ENCODE measurements around the gene MSL1. TPM values are rescaled to one million over a fixed set of nuclear protein-coding genes. Genes with fewer than 3 reads are reported as not detected.

Gene MSL1, protein sequence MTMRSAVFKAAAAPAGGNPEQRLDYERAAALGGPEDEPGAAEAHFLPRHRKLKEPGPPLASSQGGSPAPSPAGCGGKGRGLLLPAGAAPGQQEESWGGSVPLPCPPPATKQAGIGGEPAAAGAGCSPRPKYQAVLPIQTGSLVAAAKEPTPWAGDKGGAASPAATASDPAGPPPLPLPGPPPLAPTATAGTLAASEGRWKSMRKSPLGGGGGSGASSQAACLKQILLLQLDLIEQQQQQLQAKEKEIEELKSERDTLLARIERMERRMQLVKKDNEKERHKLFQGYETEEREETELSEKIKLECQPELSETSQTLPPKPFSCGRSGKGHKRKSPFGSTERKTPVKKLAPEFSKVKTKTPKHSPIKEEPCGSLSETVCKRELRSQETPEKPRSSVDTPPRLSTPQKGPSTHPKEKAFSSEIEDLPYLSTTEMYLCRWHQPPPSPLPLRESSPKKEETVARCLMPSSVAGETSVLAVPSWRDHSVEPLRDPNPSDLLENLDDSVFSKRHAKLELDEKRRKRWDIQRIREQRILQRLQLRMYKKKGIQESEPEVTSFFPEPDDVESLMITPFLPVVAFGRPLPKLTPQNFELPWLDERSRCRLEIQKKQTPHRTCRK
- 71.9 and 72.6 TPM in 2 replicates for total RNA-seq

DNA sequence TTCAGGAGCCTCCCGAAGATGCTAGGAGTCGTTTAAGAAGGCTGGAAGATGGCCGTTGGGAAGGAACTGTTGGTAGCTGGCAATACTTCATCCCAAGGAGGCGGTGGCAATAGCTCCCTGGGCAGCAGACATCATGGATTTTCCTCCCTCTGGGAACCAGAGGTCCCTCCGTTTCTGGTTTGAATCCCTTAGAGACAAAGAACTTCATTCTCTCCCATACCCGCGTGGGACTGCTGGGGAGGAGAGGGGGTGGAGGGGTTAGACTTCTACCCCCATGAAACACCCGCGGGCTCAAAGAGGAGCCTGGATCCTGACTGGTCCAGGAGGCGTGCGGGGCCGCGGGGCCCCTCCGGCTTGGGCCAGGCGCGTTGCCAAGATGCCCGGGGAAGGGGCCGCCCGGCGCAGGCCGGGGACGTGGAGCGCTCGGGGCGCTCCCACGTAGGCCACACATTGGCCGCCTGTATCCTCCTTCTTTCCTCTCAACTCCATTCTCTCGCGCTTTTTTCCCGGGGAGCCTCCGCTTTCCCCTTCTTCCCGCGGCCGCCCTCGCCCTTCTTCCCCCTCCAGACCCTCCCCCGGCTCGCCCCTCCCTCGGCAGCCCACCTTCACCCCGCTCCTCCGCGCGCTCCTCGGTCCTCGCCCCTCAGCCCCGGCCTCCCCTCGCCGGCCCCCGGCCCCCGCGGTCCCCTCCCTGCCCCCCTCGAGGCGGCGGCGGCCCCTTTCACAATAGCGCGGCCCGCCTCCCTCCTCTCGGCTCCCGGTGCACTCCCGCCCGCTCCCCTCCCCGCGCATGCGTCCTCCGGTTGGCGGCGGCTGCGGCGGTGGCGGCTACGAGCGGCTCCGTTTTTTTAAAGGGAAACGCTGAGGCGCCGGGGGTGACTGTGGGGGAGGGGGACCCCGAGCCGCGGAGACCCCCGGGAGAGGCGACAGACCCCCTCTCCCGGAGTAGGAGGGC is at the start of gene MSL1:
Gene MSL1 (plus strand): TSS at position 791 of the 955 bp plus-strand sequence. CDS start 642 bp downstream, outside the sequence.

DNA sequence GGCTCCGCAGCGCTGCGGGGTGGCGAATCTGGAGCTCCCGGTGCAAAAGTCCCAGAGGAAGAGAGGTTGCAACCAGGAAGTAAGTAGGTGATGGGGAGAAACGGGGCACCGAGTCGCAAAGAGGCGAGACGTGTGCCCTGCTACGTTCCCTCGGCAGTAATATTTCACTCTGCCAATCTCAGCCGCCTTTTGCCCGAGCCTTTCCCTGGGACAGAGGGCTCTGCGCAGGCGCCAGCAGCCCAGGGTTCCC is 21.4 kb upstream of the MSL1 start, which contains the start of gene NR1D1:
Gene NR1D1 (minus strand): TSS at position 171 of the 250 bp plus-strand sequence. CDS start 495 bp downstream, outside the sequence.

DNA sequence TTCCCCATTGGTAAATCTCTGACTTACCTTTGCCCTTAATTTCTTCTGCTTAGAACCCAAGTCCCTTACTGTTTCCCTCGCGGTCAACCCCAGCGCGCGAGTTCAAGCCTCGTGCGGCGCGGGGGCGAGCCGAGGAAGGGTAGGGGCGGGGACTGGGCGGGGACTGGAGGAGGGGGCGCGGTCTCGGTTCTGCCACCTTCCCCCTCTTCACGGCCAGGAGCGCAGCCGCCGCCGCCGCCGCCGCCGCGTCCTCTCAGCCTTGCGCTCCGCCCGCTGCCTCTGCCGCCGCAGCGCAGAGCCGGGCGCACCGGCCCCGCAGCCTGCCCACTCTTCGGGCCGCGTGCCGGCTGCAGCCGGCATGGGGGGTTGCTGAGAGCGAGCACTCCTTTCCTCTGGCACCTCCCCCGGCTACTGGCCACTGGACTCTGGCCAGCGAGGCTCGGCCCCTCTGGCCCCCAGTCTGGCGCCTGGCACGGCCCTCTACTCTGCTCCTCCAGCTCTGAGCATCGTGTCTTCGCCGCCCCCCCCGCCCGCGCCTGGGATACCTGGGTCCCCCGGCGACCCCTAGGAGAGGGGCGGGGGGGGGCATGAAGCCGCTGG is 55.6 kb downstream of the MSL1 start, which contains the start of gene RAPGEFL1:
Gene RAPGEFL1 (plus strand): TSS at position 196 of the 600 bp plus-strand sequence. CDS start 392 bp downstream, at position 588.

Other genes starting within 250 kb of the MSL1 start
- gene GSDMB, start 203.3 kb upstream of the MSL1 start, total RNA-seq: 3.9 and 4.9 TPM in 2 replicates
- gene ORMDL3, start 194.4 kb upstream of the MSL1 start, total RNA-seq: 20.9 and 34.9 TPM in 2 replicates
- not detected in 2 replicates for gene LRRC3C, start 194.2 kb upstream of the MSL1 start, total RNA-seq
- gene GSDMA, start 159.0 kb upstream of the MSL1 start, total RNA-seq: not detected in 2 replicates
- gene PSMD3, start 141.2 kb upstream of the MSL1 start, total RNA-seq: 155 and 179 TPM in 2 replicates
- gene CSF3, start 106.5 kb upstream of the MSL1 start, total RNA-seq: 1.6 and 5.0 TPM in 2 replicates
- 85.9 and 101 TPM in 2 replicates for gene MED24, start 67.6 kb upstream of the MSL1 start, total RNA-seq
- gene THRA, start 59.0 kb upstream of the MSL1 start, total RNA-seq: 22.9 and 24.5 TPM in 2 replicates
- 2.3 and 2.9 TPM in 2 replicates for gene NR1D1, start 21.4 kb upstream of the MSL1 start, total RNA-seq
- 54.7 and 57.8 TPM in 2 replicates for gene CASC3, start 18.6 kb downstream of the MSL1 start, total RNA-seq
- 2.2 and 2.6 TPM in 2 replicates for gene RAPGEFL1, start 55.5 kb downstream of the MSL1 start, total RNA-seq
- gene WIPF2, start 97.3 kb downstream of the MSL1 start, total RNA-seq: 10.9 and 13.1 TPM in 2 replicates
- 11.4 and 28.1 TPM in 2 replicates for gene CDC6, start 165.9 kb downstream of the MSL1 start, total RNA-seq
- 26.5 and 43.8 TPM in 2 replicates for gene RARA, start 187.2 kb downstream of the MSL1 start, total RNA-seq
- 0.38 and 0.65 TPM in 2 replicates for gene GJD3, start 242.8 kb downstream of the MSL1 start, total RNA-seq

Data from vein endothelial cell (primary cell).